Activated CD4-positive, CD25-positive, alpha-beta regulatory T cell treated with anti-CD3 and anti-CD28 coated beads, Interleukin-2, amount 50 U/mL, for 16 hours (primary cell): ENCODE measurements around the gene CD164L2.

ENCODE experiments used
- DNase-seq: peaks from one replicate; pipeline ENCODE4 v3.0.0-alpha.2; 2020; ENCODE audit warnings: low read depth, low spot score

CD164L2 gene

GRCh38 chr1:27348861-27349783, 34.0 kb downstream of the CD164L2 start:
- no peak for DNase-seq

DNA sequence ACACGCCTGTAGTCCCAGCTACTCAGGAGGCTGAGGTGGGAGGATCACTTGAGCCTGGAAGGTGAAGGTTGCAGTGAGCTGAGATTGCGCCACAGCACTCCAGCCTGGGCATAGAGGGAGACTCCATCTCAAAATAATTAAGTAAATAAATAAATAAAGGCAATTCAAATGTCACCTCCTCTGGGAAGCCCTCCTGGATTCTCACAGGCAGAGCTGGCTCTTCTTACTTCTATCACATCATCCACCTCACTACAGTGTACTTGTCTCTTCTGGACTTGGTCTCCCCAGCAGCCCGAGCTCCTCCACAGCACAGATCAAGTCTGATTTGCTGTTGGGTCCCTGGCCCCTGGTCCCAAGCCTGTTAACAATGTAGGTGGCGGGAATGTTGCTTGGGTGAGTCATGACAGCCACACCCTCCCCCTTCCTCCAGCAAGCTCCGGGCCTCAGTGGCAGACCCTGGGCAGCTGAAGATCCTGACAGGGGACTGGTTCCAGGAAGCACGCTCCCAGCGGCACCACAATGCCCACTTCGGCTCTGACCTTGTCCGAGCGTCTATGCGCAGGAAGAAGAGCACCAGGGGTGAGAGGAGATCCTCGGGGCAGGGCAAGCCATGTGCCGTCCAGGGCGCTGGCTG, 36.0 kb downstream of the CD164L2 start:
- no peak for DNase-seq

DNA sequence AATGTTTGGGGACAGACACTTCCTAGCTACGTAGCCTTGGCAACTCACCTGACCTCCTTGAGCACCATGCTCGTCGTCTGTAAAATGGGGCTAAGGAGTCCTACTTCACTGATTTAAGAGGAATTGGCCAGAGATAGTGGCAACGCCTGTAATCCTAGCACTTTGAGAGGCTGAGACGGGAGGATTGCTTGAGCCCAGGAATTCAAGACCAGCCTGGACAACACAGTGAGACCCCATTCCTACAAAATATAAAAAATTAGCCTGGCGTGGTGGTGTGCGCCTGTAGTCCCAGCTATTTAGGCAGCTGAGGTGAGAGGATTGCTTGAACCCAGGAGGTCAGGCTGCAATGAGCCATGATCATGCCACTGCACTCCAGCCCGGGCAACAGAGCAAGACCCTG, 36.8 kb downstream of the CD164L2 start:
- no peak for DNase-seq

- DNase-seq, result no peak
These were observed 37.9 kb downstream of the CD164L2 start for GRCh38 chr1:27345272-27345671.

- no peak for DNase-seq
These were observed 39.5 kb downstream of the CD164L2 start for GRCh38 chr1:27343639-27344025.

GRCh38 chr1:27342778-27343638, 40.1 kb downstream of the CD164L2 start:
- DNase-seq, result peak; percentile 48

DNA sequence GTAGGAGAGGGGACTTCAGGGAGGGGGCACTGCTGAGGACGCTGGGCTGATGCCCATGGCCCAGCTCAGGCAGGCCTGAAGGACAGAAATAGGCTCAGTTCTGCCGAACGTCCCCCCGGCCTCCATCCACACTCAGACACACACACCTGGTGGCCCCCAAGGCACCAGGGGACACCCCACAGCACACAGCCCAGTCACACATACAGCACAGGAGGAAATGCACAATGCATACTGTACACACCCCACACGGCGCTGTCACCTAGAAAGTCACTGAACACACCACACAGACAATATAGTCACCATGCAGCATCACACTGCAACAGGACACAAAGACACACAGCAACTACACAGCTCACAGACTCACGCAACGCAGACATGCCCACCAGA, 40.7 kb downstream of the CD164L2 start:
- DNase-seq, result no peak

DNA sequence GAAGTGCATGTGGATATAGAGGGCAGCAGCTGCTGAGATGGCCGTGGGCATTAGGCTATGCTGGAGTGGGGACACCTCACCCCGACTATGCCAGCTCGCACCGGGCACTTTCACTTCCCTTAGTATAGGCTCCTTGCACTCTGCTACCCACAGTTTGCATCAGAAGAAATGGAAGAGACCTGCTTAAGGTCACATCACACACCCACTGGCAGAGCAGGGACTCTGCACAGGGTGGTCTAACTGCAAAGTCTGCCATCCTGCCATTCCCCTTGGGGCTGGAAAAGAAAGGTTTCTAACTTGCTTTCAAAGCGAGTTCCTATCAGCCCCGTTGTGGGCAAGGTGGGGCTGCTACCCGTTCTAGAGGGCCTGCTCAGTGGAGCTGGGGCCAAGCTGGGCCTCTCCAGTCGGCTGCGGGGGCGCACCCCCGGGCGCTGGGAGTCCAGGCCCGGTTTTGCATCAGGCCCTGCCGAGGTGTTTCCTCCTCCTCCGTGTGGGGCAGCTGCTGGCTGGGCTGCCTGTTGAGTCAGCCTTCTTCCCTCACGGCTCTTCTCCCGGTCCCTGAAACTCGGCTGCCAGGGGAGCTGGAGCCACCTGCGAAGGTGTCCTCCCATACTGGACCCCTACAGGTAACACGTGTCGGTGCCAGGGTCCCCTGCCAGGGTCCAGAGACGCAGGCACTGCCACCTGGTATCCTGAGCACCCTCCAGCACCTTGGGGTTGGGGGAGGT, 41.4 kb downstream of the CD164L2 start, which contains the start of gene SYTL1:
Gene SYTL1 (plus strand): TSS at position 498 of the 728 bp plus-strand sequence. CDS start 3,313 bp downstream, outside the sequence.
- no peak for DNase-seq

- no peak for DNase-seq
These were observed 43.9 kb downstream of the CD164L2 start for GRCh38 chr1:27339213-27339612.

DNA sequence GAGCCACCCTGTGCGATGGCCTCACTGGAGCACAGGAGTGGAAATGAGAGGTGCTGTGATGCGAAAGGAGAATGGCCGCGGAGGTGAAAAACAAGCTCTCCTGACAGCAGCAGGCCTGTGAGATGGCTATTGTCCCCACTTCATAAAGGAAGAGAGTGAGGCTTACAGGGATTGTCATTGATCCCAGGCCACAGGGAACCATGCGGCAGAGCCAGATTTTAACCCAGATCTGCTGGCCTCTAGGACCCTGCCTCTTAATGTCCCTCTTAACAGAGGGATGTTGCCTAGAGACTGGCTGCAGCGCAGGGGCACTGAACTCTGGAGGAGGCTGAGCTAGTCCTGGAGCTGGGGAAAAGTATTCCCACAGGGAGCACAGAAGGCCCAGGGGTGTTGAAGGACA, 44.4 kb downstream of the CD164L2 start:
- no peak for DNase-seq

DNA sequence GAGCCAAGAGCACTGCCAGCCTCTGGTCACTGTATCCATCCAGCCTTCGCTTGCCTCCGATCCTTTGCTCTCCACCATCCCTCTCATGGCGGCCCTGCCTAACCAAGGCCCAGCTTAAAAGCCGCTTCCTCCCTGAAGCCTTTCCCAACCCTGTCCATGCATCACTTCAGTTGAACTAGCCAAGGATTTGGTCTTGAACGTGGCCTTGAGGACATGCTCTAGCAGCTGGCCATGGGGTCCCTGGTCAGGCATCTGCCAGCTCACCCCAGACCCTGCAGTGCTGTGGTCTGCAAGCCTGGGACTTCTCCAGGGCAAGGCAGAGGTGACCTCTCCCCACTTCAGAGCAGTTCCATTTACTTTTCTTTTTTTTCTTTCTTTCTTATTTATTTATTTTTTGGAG, 46.4 kb downstream of the CD164L2 start:
- no peak for DNase-seq

DNA sequence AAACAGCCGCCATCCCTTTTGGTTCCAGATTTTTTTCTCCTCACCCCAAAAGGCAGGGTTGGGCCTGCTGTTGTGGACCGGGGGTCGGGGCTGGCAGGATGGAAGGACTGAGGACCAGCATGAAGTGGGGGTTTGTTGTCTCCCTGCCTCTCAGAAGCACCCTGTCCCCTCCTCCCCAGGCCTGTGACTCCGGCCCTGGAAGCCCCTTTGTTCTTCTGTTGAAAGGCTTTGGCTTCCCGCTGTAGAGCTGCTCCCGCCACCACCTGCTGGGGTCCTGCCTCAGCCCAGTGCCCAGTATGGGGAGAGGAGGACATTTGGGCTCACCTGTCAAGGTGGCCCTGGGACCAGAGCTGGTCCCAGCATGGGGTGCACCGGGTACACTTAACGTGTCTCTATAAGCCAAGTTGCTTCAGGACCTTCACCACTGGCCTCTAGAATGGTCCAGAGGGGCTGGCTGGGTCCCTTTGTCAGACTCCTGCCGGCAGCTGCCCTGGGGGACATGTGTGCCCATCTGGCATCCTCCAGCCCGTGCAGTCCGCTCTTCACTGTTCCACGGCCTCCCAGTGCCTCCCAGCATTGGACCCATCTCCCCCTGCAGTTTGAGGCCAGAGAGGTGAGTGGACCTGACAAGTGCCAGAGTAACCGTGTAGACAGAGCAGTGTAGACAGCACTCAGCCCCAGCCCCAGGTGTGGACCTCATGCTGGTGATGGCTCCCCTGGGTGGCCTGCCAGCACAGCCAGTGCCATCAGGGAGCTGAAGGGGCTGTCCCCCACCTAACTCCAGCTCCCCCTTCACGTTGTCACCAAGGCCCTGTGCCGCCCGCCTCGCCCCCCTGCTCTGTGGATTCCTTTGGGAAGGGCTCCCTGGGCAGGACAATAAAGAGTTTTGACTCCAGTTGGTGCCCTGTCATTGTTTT, 47.4 kb downstream of the CD164L2 start:
- no peak for DNase-seq

DNA sequence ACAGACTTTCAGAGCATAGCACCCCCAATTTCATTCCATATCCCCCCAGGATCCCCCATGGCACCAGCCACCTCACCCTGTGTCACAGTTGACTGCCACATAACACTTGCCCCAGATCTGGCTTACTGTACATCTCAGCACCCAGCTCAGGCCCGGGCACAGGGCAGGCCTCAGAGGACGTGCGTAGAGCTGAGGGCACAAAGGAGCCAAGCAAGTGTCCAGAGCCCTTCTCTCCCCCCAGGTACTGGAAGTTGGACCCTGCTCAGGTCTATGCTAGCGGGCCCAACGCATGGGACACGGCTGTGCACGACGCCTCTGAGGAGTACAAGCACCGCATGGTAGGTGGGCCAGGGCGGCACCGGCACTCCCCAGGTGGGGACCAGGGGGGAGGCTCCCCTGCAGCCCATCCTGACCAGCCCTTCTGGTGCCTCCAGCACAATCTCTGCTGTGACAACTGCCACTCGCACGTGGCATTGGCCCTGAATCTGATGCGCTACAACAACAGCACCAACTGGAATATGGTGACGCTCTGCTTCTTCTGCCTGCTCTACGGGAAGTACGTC, 49.3 kb downstream of the CD164L2 start:
- no peak for DNase-seq

DNA sequence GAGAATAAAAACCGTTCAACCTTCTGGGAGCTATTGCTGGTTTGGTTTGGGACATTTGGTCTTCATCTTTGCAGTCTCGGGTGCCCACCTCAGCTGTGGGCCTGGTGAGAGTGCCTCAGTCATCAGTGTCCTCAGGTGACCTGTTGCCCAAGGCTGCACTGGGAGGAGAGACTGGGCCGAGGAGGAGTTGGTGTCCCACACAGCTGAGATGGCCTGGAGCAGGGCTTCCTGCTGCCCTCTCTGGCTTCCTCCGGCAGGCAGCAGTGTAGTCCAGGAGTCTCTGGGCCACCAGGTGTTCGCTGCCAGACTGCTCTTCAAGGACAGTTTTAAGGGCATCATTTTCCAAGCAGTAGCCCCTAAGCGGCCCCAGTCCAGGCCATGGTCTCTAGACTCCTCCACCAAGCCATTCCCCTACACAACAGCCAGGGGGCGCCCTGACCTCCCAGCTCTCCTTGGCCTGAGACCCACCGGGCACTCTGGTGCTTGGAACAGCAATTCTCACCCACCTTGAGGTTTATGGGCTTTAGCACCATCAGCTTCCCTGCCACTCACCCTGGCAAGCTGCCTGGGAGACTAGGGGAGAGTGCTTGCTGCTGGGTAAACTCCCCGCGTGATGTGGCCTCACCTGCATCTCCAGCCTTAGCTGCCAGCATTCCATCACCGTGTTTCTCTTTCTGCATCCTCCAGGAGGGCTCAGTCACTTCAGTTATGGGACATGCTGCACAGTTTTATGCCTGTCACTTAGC, 50.4 kb downstream of the CD164L2 start:
- no peak for DNase-seq

GRCh38 chr1:27331922-27332321, 51.2 kb downstream of the CD164L2 start:
- DNase-seq, result no peak

- DNase-seq, result no peak
These were observed 51.7 kb downstream of the CD164L2 start for GRCh38 chr1:27331426-27331825.

- no peak for DNase-seq
These were observed 52.3 kb downstream of the CD164L2 start for GRCh38 chr1:27330786-27331185.
